Raji (cell line): Measurements from ENCODE around the gene RPGRIP1L.

ENCODE experiments used
- POLR2A ChIP-seq: IDR thresholded peaks from 2 replicates; pipeline ENCODE4 v1.6.1; 2011; ENCODE audit warnings: low read depth, low read length, control low read depth; ENCODE audit not compliant: insufficient read depth

The RPGRIP1L gene

GRCh38 chr16:53559270-53559951 lies 144.2 kb downstream of the RPGRIP1L start:
- TF ChIP-seq POLR2A: no peak

GRCh38 chr16:53558710-53559109 lies 144.9 kb downstream of the RPGRIP1L start:
- TF ChIP-seq POLR2A: no peak

- no peak for TF ChIP-seq POLR2A
These were observed 147.1 kb downstream of the RPGRIP1L start for GRCh38 chr16:53556521-53556920.

GRCh38 chr16:53549970-53550690 lies 153.5 kb downstream of the RPGRIP1L start:
- no peak for TF ChIP-seq POLR2A
